Rectal smooth muscle tissue (tissue), 1 donor: ENCODE data around the gene FAM9C.
"Not testable (repeated sequence)": the region's sequence is repeated elsewhere in the genome, so short reads cannot be mapped to it uniquely, and the experiment has no call there.

Experiments used
- H3K27ac ChIP-seq: one replicate; pipeline ENCODE4 v1.7.0; 2013; ENCODE audit warnings: low read depth, low read length, inconsistent platforms
- H3K27me3 ChIP-seq: one replicate; pipeline ENCODE4 v1.7.0; 2013; ENCODE audit warnings: low read length; ENCODE audit not compliant: control insufficient read depth, insufficient read depth
- H3K36me3 ChIP-seq: one replicate; pipeline ENCODE4 v1.7.0; 2013; ENCODE audit warnings: low read length; ENCODE audit not compliant: control insufficient read depth, insufficient read depth
- H3K4me1 ChIP-seq: one replicate; pipeline ENCODE4 v1.7.0; 2013; ENCODE audit warnings: low read length; ENCODE audit not compliant: control insufficient read depth, insufficient read depth
- H3K4me3 ChIP-seq: one replicate; pipeline ENCODE4 v1.7.0; 2013; ENCODE audit warnings: low read length
- H3K9ac ChIP-seq: one replicate; pipeline ENCODE4 v1.7.0; 2013; ENCODE audit warnings: low read length

FAM9C gene

GRCh38 chrX:13067773-13068172 is 23.4 kb upstream of the FAM9C start:
- H3K27ac ChIP-seq = no peak overlapping the region
- no peak overlapping the region for H3K4me3 ChIP-seq
- no peak overlapping the region for H3K9ac ChIP-seq
- H3K27me3 ChIP-seq = no peaks in the 10 kb centered on the region
- no peaks in the 10 kb centered on the region for H3K36me3 ChIP-seq
- H3K4me1 ChIP-seq = no peaks in the 10 kb centered on the region

- H3K27me3 ChIP-seq = no peaks in the 10 kb centered on the region
- no peak overlapping the region for H3K4me3 ChIP-seq
- H3K36me3 ChIP-seq = no peaks in the 10 kb centered on the region
- H3K9ac ChIP-seq = no peak overlapping the region
- no peaks in the 10 kb centered on the region for H3K4me1 ChIP-seq
- H3K27ac ChIP-seq = no peak overlapping the region
Measured at GRCh38 chrX:13066391-13066790, 22.0 kb upstream of the FAM9C start.

DNA sequence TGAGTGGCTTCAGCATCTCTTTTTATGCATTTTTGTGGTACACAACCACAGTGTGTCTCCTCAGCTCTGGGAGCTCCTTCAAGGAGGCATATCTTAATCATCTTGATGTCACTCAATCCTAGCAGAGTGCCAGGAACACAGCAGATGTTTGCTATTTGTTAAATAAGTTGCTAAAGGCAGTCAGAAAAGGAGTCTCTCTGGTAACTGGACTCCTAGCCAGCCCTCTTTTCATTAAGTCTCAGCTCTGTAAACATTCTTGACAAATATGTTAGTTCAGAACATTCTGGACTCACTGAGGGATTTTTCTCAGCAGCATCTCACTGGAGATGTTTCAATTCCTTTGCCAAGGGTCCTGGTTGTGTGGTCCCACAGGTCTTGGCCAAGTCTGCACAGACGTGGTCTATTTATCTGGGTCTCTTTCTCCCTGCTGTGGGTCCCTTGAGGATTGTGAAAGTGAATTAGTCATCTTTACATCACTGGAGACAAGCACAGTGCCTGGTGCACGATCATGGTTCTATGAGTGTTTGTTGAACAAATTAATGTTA is 20.3 kb upstream of the FAM9C start:
- H3K36me3 ChIP-seq = no peaks in the 10 kb centered on the region
- H3K4me1 ChIP-seq = no peaks in the 10 kb centered on the region
- H3K27ac ChIP-seq = no peak overlapping the region
- no peaks in the 10 kb centered on the region for H3K27me3 ChIP-seq
- no peak overlapping the region for H3K9ac ChIP-seq
- no peak overlapping the region for H3K4me3 ChIP-seq

DNA sequence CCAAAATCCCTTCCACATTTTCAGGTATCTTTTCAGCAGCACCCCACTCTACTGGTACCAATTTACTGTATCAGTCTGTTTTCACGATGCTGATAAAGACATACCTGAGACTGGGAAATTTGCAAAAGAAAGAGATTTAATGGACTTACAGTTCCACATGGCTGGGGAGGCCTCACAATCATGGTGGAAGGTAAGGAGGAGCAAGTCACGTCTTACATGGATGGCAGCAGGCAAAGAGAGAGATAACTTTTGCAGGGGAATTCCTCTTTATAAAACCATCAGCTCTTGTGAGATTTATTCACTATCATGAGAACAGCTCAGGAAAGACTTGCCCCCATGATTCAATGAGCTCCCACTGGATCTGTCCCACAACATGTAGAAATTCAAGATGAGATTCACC is 18.7 kb upstream of the FAM9C start:
- H3K4me3 ChIP-seq, H3K9ac ChIP-seq, H3K27ac ChIP-seq, H3K27me3 ChIP-seq, H3K4me1 ChIP-seq, H3K36me3 ChIP-seq: not testable (repeated sequence)

- not testable (repeated sequence) for H3K27me3 ChIP-seq, H3K4me1 ChIP-seq, H3K36me3 ChIP-seq, H3K27ac ChIP-seq, H3K4me3 ChIP-seq, H3K9ac ChIP-seq
Measured at GRCh38 chrX:13062331-13062730, 17.9 kb upstream of the FAM9C start.

- not testable (repeated sequence) for H3K27ac ChIP-seq, H3K36me3 ChIP-seq, H3K9ac ChIP-seq, H3K27me3 ChIP-seq, H3K4me1 ChIP-seq, H3K4me3 ChIP-seq
Measured at GRCh38 chrX:13061215-13061708, 16.8 kb upstream of the FAM9C start.

DNA sequence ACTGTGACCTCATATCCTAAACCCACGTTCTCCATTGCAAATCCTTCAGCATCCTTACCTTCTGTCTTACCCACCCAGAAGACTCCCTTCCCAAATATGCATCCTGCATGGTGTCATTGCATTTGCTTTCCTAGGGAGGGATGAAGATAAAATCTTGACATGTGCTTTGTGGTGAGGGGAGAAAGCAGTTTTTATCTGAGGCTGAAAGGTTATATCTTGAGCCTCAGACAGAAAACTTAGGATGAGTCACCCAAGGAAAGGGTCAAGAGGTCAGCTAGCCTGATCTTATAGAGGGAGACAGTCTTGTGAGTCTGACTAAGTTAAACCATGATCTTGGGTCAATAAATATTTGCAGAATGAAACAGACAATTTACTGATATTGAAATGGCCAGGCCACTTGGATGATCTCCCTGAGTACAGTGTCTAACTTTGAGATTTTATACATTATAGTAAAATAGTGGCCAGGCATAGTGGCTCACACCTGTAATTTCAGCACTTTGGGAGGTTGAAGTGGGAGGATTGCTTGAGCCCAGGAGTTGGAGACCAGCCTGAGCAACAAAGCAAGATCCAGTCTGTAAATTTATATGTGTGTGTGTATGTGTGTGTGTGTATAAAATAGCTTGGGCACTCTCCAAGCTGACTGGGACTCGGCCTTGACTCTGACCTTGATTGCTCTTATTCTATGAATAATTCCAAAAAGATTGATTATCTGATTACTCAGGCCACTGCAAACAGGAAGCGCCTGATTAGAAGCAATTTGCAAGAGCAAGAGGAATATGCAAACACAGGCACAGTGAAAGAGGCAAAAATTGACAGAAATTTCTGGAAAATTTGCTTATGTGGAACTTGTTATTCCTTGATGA is 15.4 kb upstream of the FAM9C start:
- H3K4me1 ChIP-seq = no peaks in the 10 kb centered on the region
- no peaks in the 10 kb centered on the region for H3K36me3 ChIP-seq
- no peak overlapping the region for H3K4me3 ChIP-seq
- H3K27ac ChIP-seq = no peak overlapping the region
- no peak overlapping the region for H3K9ac ChIP-seq
- no peaks in the 10 kb centered on the region for H3K27me3 ChIP-seq

DNA sequence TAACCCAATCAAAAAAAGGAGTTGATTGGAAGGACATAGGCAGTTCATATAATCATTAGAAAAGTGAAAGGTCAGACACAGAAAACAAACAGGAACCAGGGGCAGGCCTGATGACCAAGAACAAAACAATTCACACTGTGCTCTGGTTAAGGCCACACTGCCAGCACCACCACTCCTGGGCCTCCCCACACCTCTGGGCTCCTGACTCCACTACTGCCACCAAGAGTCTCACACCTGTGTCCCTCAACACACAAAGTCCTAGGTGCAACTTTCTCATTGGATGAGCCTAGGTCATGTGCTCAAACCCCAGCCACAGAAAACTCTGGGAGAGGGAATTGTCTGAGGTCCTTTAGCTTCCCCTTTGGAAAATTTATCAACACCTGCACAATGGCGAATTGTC is 11.1 kb upstream of the FAM9C start:
- Histone ChIP-seq H3K4me3 (no peak overlapping the region), H3K27ac (no peak overlapping the region), H3K9ac (no peak overlapping the region), H3K4me1 (no peaks in the 10 kb centered on the region), H3K27me3 (no peaks in the 10 kb centered on the region), H3K36me3 (no peaks in the 10 kb centered on the region)

GRCh38 chrX:13053171-13053570 is 8.8 kb upstream of the FAM9C start:
- no peaks in the 10 kb centered on the region for H3K4me1 ChIP-seq
- no peak overlapping the region for H3K27ac ChIP-seq
- no peak overlapping the region for H3K4me3 ChIP-seq
- no peaks in the 10 kb centered on the region for H3K27me3 ChIP-seq
- no peak overlapping the region for H3K9ac ChIP-seq
- no peaks in the 10 kb centered on the region for H3K36me3 ChIP-seq

- H3K27ac ChIP-seq = no peak overlapping the region
Measured at GRCh38 chrX:13051529-13052172, 7.2 kb upstream of the FAM9C start.

DNA sequence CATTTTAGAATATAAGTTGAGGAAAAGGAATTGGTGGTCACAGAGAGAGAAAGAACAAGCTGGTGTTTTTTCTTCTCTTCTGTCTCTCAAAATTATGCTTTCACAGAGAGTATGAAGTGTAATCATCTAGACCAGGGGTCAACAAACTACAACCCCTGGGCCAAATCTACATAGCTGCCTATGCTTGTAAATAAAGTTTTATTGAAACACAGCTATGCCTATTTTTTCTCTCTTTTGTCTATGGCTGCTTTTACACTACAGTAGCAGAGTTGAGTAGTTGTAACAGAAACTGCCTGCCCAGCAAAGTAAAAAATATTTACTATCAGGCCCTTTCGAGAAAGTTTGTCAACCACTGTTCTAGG is 6.7 kb upstream of the FAM9C start:
- Histone ChIP-seq H3K4me3 (no peak overlapping the region), H3K4me1 (no peaks in the 10 kb centered on the region), H3K27ac (no peak overlapping the region), H3K27me3 (no peaks in the 10 kb centered on the region), H3K36me3 (no peaks in the 10 kb centered on the region), H3K9ac (no peak overlapping the region)

More at GRCh38 chrX:13051529-13052172, 7.2 kb upstream of the FAM9C start:
- no peak overlapping the region for H3K9ac ChIP-seq
- H3K27me3 ChIP-seq = no peaks in the 10 kb centered on the region
- no peak overlapping the region for H3K4me3 ChIP-seq
- no peaks in the 10 kb centered on the region for H3K36me3 ChIP-seq
- H3K4me1 ChIP-seq = no peaks in the 10 kb centered on the region

DNA sequence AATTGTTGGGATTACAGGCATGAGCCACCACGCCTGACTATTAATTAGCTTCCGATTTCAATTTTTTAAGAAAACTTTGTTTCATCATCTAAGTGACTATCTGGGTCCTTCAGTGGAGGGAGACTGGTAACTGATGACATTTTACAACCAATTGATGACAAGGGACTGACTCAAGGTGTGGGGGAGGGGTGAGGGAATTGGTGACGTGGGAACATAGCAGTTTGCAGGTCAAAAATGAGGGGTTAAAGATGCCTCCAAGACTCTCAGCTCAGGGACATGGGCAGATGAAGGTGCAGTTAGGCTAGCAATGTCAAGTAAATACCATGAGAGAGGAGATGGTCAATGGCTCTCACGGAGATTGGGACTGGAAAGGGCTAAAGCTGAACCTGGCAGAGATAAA is 5.7 kb upstream of the FAM9C start:
- Histone ChIP-seq H3K36me3 (no peaks in the 10 kb centered on the region), H3K4me1 (no peaks in the 10 kb centered on the region), H3K9ac (no peak overlapping the region), H3K27me3 (no peaks in the 10 kb centered on the region), H3K4me3 (no peak overlapping the region), H3K27ac (no peak overlapping the region)
